HG02610 (cell line): ENCODE data around the gene NFATC2.

Source experiments
- ATAC-seq: cut with Tn5 transposase; IDR thresholded peaks from one replicate; pipeline ENCODE4 v1.9.1; 2021; ENCODE audit warnings: mild to moderate bottlenecking, moderate library complexity; ENCODE audit not compliant: unreplicated experiment

NFATC2 gene

DNA sequence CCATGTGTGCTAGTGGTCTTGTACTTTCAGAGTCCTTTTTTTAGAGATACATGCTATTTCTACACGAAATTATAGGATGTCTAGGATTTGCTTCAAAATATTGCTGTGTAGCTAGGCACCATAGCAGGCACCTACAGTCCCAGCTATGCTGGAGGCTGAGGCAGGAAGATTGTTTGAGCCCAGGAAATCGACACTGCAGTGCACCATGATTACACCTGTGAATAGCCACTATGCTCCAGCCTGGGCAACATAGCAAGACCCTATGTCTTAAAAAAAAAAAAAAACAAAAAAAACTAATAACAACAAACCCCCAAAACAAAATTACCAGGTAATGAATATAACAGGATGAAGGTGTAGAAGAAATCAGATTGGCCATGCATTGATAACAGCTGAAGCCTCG is 121.7 kb downstream of the NFATC2 start:
- no peak for ATAC-seq

DNA sequence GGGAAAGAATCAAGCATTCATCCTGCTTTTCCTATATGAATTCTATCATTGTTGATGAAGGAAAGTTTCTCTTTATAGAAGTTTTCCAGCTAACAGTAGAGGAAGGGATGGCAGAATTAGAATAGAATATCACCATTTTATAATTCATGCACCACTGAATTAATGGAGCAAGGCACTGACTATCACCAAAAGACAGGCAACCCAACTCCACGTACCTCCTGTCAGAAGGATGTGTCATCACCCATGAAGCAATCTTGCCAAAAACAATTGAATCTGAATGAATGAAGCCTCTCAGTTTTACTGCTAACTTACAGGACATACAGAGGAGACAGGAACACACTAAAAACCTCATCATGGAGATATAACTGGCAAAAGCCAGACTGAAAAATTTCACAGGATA is 122.4 kb downstream of the NFATC2 start:
- no peak for ATAC-seq

DNA sequence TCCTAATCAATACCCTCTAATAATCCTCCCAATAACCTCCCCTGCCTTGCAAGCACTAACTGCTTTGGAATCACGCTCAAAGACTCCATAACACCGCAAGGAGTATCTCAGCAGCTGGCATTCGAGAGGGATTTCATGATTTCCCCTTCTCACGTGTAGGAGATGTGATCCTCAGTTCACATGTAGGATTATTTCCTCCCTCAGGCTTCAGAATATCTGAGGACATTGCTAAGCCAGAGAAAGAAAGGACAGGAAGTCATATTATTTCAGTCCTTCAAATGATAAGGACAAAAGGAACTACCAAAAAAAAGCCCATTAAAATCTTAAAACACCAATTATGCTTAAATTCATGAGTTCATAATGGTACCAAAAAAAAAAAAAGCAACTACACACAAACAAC is 122.9 kb downstream of the NFATC2 start:
- ATAC-seq, result no peak

DNA sequence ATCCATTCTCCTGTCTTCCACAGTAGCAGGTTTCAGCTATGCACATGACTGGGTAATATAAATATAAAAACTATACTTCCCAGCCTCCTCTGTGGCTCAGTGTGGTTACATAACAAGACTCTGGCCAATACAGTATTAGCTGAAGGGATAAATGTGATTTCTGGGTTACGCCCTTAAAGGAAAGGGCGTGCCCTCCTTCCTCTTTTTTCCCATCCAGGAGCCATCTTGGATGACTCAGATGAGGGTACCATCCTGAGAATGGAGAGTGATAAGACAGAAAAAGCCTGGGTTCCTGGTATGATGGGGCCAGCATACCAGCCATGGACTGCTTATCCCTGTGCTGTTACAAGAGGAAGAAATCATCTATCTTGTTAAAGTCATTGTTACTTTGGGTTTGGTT is 123.3 kb downstream of the NFATC2 start:
- no peak for ATAC-seq

DNA sequence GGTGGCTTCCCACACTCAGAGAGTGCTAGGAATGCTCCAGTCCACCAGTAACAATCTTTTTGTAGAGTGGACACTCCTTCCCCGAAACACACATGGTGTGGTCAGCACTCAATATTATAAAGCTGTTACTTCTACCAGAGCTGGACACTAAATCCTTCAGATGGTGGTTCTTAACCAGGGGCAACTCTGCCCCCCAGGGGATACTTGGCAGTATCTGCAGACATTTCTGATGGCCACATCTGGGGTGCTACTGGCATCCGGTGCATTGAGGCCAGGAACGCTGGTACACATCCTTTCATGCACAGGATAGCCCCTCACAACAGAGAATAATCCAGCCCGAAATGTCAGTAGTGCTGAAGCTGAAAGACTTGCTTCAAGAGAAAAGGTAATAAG is 124.4 kb downstream of the NFATC2 start:
- no peak for ATAC-seq

DNA sequence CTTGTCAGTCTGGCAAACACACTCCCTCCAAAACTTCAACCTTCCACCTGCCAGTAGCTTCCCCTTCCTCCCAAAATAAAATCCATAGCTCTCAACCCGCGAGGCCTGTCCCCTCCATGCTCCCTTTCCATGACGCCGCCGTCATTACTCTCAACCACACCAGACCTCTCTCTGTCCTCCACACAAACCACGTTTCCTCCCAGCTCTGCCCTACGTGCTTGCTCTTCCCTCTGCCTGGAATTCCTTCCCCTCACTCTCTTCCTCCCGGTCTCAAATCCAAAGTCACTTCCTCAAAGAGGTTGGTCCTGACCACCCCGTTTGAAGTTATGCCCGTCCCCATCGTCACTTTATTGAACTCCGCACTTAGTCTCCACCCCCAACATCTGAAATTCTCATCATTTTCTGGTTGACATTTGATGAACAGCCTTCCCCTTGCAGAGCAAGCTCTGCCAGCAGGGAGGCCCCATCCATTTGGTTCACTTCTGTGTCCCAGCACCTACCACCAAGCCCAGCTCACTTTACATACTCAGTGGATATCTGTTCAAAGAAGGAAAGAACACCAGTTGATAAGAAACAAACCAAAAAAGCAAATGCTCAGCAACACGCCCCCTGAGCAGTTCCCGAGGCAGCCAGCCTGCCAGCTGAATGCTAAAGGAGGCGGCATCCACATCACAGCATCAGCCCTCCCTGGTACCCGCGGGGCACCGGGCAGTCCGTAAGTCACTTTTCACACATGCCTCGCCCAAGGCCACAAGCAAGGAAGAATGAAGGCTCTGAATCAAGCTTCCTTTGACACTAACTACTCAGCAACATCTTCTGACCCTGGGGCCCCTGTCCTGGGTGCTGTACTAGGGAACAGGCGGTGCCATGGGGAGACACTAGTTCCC is 125.0 kb downstream of the NFATC2 start:
- ATAC-seq, result no peak

DNA sequence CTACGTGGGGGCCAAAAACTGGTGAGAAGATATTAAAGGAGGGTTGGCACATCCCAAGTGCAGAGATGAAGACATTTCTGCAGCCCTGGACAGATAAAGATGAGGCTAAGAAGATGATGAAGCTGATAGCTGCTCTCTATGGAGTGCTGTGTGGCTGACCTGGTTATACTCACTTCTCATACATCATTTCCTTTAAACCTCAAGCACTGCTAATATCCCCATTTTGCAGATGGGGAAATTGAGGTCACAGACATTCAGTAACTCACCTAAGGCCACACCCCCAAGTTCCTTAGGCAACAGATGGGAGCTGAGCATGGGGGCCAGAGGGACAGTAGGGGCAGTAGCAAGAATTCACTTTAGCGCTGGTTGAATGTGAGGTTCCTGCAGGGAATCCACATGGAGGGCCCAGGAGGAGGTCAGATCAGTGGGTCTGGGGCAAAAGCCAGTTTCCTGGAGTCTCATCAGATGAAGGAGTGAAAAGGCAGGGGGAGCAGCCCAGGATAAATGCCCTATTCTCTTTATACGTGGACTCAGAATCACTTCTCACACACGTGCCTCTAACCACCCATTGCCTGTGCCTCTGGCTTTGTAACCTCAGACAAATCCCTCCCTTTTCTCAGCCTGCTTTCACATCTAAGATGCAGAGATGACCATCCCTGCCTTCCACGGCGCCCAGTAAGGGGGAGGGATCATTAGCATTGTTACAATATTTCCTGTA is 125.8 kb downstream of the NFATC2 start:
- no peak for ATAC-seq

DNA sequence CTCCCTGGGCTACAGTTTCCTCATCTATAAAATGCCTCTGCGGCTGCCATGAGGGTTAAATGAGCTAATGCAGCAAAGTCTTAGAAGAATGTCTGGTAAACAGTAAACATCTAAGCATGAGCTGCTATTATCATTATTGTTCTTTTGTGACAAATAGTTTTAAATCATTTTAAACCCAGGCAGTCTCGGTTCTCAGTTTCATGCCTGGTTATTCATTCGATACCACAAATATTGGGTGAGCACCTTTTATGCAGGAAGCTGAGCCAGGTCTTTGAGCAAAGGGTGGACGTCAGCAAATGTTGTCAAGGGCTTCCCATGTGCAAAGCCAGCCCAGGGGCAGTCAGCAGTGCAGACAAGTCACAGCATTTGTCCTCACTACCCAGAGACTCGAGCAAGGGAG is 128.7 kb downstream of the NFATC2 start:
- ATAC-seq, result no peak

DNA sequence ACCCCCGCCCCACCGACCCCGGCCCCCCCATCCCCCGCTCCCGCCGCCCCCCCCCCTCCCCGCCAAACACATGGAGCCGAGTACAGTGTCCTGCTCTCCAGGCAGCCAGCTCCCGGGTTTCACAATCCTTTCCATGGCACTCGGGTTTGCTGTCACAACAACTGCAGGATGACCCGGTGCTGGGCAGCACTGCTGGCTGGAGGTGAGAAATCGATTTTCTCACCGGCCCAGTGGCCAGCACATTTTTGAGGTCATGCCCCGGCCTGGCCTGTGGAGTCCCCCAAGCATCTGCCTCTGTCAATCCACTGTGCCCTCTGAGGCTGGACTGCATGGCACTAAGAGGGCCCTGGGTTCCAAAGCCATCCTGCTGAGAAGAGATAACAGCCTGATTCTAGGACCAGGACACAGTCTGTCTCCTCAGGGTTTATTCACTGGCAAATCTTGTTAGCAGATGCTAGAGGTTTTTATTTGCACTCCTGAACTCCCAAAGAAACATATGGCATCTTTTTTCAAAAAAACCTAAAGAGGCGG is 129.5 kb downstream of the NFATC2 start:
- no peak for ATAC-seq

DNA sequence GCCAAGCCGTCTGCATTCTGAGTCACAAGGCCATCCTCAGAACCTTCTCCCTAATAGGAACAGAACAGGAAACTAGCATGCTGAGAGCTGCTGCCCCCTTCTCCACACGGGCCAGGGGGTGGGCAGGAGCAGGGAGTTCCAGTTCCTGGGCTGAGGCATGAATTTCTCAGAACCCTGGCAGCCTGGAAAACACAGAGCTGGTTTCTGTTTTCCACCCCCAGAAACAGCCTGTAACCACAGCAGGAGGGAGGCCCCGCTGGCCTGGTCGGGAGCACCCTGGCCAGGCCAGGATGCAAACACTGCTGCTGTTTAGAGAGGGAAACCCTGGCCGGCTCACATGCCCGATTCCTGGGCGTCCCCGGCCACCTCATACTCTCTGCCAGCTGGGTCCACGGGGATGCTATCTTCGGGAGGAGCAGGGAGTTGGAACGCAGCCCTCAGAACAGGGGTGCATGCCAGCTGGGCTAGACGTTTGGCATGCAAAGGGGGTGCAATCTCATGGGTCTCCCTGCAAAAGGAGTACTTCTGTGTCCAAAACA is 130.1 kb downstream of the NFATC2 start:
- ATAC-seq, result no peak

DNA sequence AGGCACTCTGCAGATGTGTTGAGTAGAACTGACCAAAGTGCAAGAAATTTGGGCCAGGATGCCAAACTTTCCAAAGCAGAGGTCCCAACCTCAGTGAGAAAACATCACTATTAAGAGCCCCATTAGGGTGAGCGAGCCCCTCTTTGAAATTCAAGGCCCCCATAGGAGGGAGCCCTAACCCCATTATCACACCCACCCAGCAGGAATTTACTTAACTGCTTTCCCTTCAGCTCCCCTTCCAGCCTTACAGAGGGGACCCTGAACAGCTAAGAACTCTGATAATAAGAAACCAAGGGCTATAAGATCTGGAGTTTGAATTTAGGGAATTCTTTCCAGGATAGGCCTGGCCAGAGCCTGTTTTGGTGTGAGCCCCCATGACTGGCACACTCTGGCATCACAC is 130.6 kb downstream of the NFATC2 start:
- no peak for ATAC-seq

DNA sequence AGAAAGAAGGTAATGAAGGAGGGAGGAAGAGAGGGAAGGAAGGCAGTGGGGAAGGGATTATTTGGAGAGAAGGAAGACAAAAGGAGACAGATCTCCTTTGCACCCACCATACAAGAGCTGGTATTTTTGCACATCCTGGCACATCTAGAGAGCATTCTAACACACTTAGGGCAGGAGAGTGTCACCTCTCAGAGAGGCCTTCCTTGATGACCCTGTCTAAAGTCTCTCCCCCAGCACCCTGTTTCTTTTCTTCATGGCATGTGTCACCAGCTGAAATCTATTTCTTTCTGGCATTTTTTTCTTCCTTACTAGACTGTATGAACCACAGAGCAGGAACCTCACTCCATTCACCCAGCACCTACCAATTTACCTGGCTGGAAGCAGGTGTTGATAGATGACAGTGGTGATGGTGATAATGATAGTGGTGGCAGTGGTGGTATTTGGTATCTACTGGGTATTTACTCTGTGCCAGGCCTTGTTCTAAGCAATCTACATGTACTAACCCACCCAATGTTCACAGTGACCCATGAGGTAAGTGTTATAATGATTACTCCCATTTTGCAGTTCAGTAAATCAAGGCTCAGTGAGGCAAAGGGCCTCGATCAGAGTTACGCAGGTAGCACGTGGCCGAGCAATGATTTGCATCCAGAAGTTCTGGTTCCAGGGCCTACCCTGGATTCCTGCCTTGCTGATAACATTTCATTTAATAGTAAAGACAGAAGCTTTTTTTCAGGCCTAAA is 131.8 kb downstream of the NFATC2 start:
- no peak for ATAC-seq

DNA sequence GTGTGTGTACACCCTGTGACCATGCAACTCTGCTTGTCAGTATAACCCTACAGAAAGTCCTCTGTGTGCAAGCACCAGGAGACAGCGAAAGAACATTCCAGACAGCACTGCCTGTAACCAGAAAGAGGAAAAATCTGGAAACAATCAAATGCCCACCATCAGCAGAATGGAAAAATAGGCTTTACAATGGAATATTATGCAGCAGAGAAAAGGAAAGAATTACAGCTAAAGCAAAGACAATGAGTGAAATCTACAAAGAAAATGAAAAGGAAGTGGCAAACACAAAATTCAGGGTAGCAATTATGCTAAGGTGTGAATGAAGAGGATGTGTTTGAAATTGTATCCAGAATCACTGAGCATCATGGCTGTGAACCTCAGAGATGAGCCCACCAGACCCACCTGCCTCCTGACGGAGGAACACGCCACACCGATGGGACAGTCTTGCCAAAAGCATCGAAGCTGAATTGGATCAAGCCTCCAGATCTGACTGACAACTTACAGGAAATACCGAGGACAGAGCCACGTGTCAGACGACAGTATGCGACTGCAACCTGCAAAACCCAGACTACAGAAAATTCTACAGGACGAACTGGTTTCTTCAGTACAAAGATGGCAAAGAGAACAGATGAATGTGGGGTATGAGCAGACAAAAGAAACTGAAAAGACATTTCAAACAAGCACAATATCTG is 133.2 kb downstream of the NFATC2 start:
- no peak for ATAC-seq

DNA sequence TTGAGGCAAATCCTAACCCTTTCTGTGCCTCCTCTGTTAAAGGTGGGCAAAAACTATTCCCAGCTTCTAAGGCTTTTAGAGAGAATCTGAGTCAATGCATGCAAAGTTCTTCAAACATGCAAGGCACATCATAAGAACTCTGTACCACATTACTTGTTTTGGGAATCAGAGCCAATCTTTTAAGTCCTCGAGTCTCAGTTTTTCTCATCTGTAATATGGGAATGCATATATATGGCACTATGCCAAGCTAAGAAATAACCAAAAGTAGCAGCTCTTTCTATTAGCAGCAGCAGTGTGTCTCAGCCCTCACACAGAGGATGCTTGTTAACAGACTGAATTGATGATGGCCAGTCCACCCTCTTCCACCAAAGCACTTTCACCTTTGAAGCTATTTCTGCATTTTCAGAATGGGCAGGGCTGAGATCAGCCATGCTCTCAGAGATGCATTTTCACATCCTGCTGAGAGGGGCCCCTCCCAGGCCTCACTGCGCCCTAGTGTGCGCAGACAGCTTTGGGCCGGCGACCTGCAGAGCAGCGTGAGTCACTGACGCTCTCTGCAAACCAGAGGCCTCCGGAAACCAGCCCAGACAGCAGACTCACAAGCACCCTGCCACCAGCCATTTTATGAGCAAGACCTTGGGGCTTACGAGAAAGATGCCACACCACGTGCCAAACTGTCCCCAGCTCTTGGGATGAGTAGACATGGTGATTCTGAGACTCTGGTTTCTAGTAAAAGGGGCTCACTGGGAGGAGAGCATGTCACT is 138.0 kb downstream of the NFATC2 start:
- peak; percentile 83 for ATAC-seq

DNA sequence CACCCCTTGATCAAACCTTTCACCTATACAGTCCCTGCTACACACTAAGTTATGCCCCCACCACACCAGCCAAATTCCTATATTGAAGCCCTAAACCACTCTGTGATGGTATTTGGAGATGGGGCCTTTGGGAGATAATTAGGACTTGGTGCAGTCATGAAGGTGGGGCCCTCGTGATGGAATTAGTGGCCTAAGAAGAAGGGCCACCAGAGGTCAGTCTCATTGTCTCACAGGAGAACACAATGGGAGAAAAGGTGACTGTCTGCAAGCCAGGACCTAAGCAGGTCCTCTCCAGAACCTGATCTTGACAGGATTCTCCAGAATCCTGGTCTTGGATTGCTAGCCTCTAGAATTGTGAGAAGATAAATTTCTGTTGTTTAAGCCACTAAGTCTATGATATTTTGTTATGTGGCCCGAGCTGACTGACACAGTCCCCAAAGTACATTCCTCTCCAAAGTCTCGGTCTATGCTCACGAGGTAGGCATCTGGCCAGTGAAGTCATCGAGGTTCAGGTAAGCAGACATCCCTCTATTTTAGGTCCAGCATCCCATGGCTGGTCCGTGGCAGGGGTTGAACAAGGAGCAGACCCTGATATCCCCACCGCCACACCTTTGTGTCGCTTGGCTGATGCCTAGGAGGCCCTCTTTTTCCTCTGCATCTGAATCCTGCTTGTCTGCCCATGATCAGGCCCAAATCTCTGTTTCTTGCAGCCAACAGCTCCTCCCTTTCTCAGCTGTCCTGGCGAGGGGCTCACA is 138.9 kb downstream of the NFATC2 start:
- no peak for ATAC-seq

DNA sequence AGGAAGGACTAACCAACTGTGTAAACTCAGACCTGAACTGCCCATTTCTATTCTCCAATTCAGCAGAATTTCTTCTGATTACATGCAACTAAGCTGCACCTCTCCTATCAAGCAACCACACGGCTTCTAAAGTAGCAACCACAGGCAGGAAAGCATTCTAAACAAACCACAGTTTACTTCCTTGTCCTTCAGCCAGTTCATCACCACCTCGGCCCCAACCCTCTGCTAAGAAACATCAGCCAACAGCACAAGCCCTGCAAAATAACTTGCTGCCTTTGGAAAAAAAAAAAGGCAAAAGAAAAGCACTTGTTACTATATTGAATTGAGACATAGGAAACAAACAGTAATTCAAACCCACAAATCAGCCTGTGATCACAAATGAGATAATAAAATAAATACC is 140.3 kb downstream of the NFATC2 start:
- no peak for ATAC-seq

DNA sequence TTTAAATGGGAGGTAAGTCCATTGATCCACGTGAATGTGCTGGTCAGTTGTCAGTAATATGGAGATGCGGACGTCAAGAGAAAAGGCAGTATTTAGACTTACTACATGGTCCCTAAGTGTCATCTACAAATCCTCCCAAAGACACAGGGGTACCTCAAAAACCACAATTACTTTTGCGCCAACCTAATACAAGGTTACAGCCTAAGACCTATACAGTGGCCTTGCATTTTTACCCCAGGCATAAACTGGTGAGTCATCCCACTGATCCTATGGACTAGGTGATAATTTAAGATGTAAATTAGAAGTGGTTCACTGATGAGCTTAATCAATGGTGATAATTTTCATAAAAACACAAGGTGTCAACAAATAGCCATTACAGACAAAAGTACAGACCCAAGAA is 141.0 kb downstream of the NFATC2 start:
- ATAC-seq, result no peak

DNA sequence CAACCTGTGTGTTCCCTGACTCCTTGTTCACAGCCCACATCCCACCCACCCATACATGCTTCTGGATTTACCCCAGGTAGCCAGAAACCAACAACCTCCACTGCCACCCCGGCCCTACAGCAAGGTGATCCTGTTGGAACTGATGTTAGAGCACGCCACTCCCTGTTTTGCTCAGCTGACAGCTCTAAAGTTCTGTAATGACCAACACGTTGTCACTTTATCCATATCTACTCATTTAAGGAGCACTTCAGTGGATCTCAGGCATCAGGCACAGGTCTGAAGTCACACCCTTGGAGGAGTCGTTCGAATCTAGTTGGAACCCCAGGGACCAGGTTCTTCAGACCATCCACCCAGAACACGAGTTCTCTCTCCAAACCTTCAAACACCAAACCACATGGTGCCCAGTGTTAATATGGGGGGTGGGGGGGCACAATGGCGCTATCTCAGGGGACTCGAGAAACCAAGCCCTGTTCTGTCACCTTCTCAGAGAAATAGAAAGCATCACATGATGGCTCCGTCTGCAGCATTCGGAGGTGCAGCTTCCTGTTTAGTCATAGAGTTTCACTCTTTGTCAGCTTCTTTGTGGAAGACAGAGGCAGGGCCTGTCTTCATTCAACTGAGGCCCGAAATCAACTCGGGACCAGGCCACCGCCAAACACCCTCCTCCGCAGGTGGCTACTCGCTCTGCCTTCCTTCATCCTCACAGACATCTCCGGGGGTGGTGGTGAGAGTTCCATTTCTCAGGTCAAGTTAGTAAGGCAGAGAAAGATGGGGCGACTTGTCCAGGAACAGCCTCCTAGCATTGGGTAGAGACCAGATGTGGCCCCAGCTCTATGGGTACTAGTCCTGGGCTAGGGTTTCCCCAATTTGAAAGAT is 142.2 kb downstream of the NFATC2 start:
- peak; percentile 73 for ATAC-seq
